Measurements from ENCODE around the gene MAPKAP1.
A peak's percentile ranks its signal among the peaks of the same experiment; 100 is the strongest.

The MAPKAP1 gene

GRCh38 chr9:125407974-125408900, 298.8 kb downstream of the MAPKAP1 start:
- H3K9ac ChIP-seq (ENCODE audit: low read depth, low read length): peak overlapping the region; percentile 43
- ATAC-seq (ENCODE audit: insufficient read depth, low read depth): peak; percentile 84

GRCh38 chr9:125407432-125407973, 299.5 kb downstream of the MAPKAP1 start:
- no peaks in the 10 kb centered on the region for H3K36me3 ChIP-seq (ENCODE audit: insufficient read depth, low read length)
- ATAC-seq (ENCODE audit: insufficient read depth, low read depth) (peak; percentile 76), DNase-seq (peak; percentile 72)
- no peaks in the 10 kb centered on the region for H3K79me2 ChIP-seq (ENCODE audit: insufficient read depth, low read length)
- H3K9ac ChIP-seq (ENCODE audit: low read depth, low read length): peak overlapping the region; percentile 43
- TF ChIP-seq EZH2 (IDR thresholded peaks at IDR 0.05; ENCODE audit: borderline replicate concordance, low read depth, low read length, severe bottlenecking) (no peak), CTCF (IDR thresholded peaks at IDR 0.05; ENCODE audit: borderline replicate concordance, extremely low read depth, low read length, poor library complexity, severe bottlenecking) (no peak)
- H3K27ac ChIP-seq (ENCODE audit: low read length): no peak overlapping the region
- H2AFZ ChIP-seq (ENCODE audit: low read depth, low read length): peak overlapping the region; percentile 64
- H4K20me1 ChIP-seq (ENCODE audit: insufficient read depth, low read length): peaks cover 7% of the 10 kb centered on the region; the same call in 1 of the 2 replicates
- peak overlapping the region in 1 of 2 experiments; percentile 50; a peak in 2 of 4 replicates for H3K4me3 ChIP-seq (ENCODE audit: low read depth in 1 of 2, low read length in 2 of 2)
- peaks cover 19% of the 10 kb centered on the region for H3K4me1 ChIP-seq (ENCODE audit: insufficient read depth, low read length)
- H3K4me2 ChIP-seq (ENCODE audit: insufficient read depth, low read length): peak overlapping the region; percentile 84
- H3K27me3 ChIP-seq (ENCODE audit: insufficient read depth, low read length, poor library complexity): no peaks in the 10 kb centered on the region
- H3K9me3 ChIP-seq (ENCODE audit: insufficient read depth, low read length, severe bottlenecking): no peaks in the 10 kb centered on the region

More at GRCh38 chr9:125407974-125408900, 298.8 kb downstream of the MAPKAP1 start:
- no peak for TF ChIP-seq EZH2 (IDR thresholded peaks at IDR 0.05; ENCODE audit: borderline replicate concordance, low read depth, low read length, severe bottlenecking)
- peak; percentile 79 for TF ChIP-seq CTCF (IDR thresholded peaks at IDR 0.05; ENCODE audit: borderline replicate concordance, extremely low read depth, low read length, poor library complexity, severe bottlenecking)
- peak overlapping the region; percentile 64 for H2AFZ ChIP-seq (ENCODE audit: low read depth, low read length)
- no peaks in the 10 kb centered on the region for H3K27me3 ChIP-seq (ENCODE audit: insufficient read depth, low read length, poor library complexity)
- DNase-seq: peak; percentile 75
- no peak overlapping the region for H3K27ac ChIP-seq (ENCODE audit: low read length)
- H3K4me1 ChIP-seq (ENCODE audit: insufficient read depth, low read length): peaks cover 19% of the 10 kb centered on the region
- H4K20me1 ChIP-seq (ENCODE audit: insufficient read depth, low read length): peaks cover 7% of the 10 kb centered on the region; the same call in 1 of the 2 replicates
- no peaks in the 10 kb centered on the region for H3K36me3 ChIP-seq (ENCODE audit: insufficient read depth, low read length)
- H3K4me3 ChIP-seq (ENCODE audit: low read depth in 1 of 2, low read length in 2 of 2): peak overlapping the region in 1 of 2 experiments; percentile 50; a peak in 2 of 4 replicates
- H3K79me2 ChIP-seq (ENCODE audit: insufficient read depth, low read length): no peaks in the 10 kb centered on the region
- H3K9me3 ChIP-seq (ENCODE audit: insufficient read depth, low read length, severe bottlenecking): no peaks in the 10 kb centered on the region
- H3K4me2 ChIP-seq (ENCODE audit: insufficient read depth, low read length): peak overlapping the region; percentile 84

- H3K4me1 ChIP-seq (ENCODE audit: insufficient read depth, low read length): peaks cover 19% of the 10 kb centered on the region
- no peaks in the 10 kb centered on the region for H3K36me3 ChIP-seq (ENCODE audit: insufficient read depth, low read length)
- H4K20me1 ChIP-seq (ENCODE audit: insufficient read depth, low read length): peaks cover 7% of the 10 kb centered on the region; the same call in 1 of the 2 replicates
- H3K27me3 ChIP-seq (ENCODE audit: insufficient read depth, low read length, poor library complexity): no peaks in the 10 kb centered on the region
- ATAC-seq (ENCODE audit: insufficient read depth, low read depth): no peak
- TF ChIP-seq EZH2 (IDR thresholded peaks at IDR 0.05; ENCODE audit: borderline replicate concordance, low read depth, low read length, severe bottlenecking) (no peak), CTCF (IDR thresholded peaks at IDR 0.05; ENCODE audit: borderline replicate concordance, extremely low read depth, low read length, poor library complexity, severe bottlenecking) (no peak)
- no peak overlapping the region for H3K27ac ChIP-seq (ENCODE audit: low read length)
- no peak overlapping the region for H2AFZ ChIP-seq (ENCODE audit: low read depth, low read length)
- no peak overlapping the region for H3K4me2 ChIP-seq (ENCODE audit: insufficient read depth, low read length)
- no peak for DNase-seq
- H3K9me3 ChIP-seq (ENCODE audit: insufficient read depth, low read length, severe bottlenecking): no peaks in the 10 kb centered on the region
- no peaks in the 10 kb centered on the region for H3K79me2 ChIP-seq (ENCODE audit: insufficient read depth, low read length)
- no peak overlapping the region for H3K9ac ChIP-seq (ENCODE audit: low read depth, low read length)
- no peak overlapping the region for H3K4me3 ChIP-seq (ENCODE audit: low read depth in 1 of 2, low read length in 2 of 2)
Observed at GRCh38 chr9:125406810-125407087, 300.3 kb downstream of the MAPKAP1 start.

Measured in DND-41 (cell line).